ENCODE results near the gene NGFR. TPM values are rescaled to one million over a fixed set of nuclear protein-coding genes. Genes with fewer than 3 reads are reported as not detected.
A peak's percentile ranks its signal among the peaks of the same experiment; 100 is the strongest.

NGFR gene
- total and polyA plus RNA-seq, 3 experiments from 2014 or later: 0.07 to 0.37 (median 0.15) TPM

DNA sequence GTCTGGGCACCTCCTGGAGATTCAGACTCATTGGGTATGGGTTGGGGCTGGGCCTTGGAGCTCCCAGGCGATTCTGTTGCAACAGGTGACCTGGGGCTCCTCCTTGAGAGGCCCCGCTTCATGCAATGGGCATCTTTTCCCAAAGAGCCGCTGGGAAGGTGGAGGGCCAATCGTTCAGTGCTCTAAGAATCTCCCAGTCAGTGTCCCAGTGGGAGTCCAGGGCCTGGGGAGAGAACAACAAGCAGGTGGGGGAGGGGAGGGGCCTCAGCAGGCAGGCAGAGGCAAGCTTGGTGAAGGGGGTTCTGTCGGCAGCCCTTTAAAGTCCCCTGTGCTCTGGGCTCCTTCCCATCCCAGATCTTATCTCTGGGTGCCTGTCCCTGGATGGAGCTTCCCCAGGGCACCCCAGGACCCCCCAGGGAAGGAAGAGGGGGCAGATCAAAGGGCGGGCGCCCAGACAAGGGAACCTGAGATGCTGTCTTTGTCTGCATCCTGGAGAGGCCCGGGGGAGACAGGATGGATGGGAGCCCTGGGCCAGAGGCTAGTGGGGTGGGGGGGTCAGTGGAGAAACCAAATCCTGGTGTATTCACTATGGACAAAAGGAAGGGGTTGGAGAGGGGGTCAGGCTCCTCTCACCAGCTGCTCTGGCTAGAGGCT is 50.0 kb downstream of the NGFR start:
- no peak overlapping the region for H3K4me3 ChIP-seq (ENCODE audit: low read length)
- peaks cover 12 to 32% of the 10 kb centered on the region in 2 donors for H3K27me3 Mint-ChIP-seq
- no peak for DNase-seq
- H3K4me1 Mint-ChIP-seq: no peaks in the 10 kb centered on the region
- no peaks in the 10 kb centered on the region for H3K4me1 ChIP-seq (ENCODE audit: insufficient read depth, low read length)
- POLR2A ChIA-PET: interaction anchor here (0.5 kb wide), 1 partner anchor 20 kb away, joined by 6 read pairs; no protein-coding TSS in a partner anchor
- H3K36me3 ChIP-seq (ENCODE audit: insufficient read depth, low read length): no peaks in the 10 kb centered on the region
- H3K27me3 ChIP-seq (ENCODE audit: insufficient read depth, low read length, poor library complexity, severe bottlenecking): no peaks in the 10 kb centered on the region
- CTCF ChIA-PET: interaction anchor here (3.2 kb wide), 1 partner anchor 11 kb away, joined by 19 read pairs; no protein-coding TSS in a partner anchor
- peaks cover 4 to 20% (median 7%) of the 10 kb centered on the region in 5 donors for H3K9me3 Mint-ChIP-seq
- H3K27ac Mint-ChIP-seq: no peak overlapping the region
- no peak overlapping the region for H3K27ac ChIP-seq (ENCODE audit: low read depth, low read length)
- no peaks in the 10 kb centered on the region for H3K9me3 ChIP-seq (ENCODE audit: low read length)
- peaks cover 0 to 6% (median 0%) of the 10 kb centered on the region in 3 donors for H3K36me3 Mint-ChIP-seq
- H3K4me3 Mint-ChIP-seq: no peak overlapping the region

DNA sequence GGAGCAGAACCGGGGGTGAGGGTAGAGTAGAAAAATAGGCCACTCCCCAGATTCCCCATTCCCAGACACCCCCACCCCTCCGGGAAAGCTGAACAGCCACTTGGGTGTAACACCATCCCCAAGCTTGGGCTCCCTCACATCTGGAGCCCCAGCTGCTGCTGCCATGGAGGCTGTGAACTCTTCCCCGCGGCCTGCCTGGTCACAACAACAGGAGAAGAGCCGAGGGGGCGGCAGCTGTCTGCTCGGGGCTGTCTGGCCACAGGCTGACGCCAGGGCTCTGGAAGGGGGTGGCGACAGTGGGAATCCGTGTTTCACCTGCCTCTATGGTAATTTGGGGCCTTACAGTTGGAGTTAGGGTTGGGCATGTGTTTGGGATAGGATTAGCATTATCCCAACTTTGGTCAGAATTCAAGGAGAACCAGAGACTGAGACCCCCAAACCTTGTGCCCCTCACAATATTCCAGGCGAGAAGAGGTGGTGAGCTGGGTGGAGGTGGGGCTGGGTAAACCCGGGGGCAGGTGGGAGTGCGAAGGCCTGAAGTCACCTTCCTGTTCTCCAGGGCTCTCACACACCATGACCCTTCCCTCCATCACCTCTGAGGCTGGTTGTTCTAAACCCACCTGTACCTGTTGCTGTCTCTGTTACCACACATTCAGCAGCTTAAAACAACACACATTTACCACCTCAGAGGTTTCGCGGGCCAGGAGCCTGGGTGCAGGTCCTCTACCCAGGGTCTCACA is 50.9 kb downstream of the NGFR start:
- H3K4me1 Mint-ChIP-seq: no peaks in the 10 kb centered on the region
- peaks cover 4 to 14% (median 5%) of the 10 kb centered on the region in 5 donors for H3K9me3 Mint-ChIP-seq
- no peak overlapping the region for H3K27ac ChIP-seq (ENCODE audit: low read depth, low read length)
- no peaks in the 10 kb centered on the region for H3K9me3 ChIP-seq (ENCODE audit: low read length)
- H3K4me3 Mint-ChIP-seq: no peak overlapping the region
- H3K4me3 ChIP-seq (ENCODE audit: low read length): no peak overlapping the region
- peaks cover 12 to 32% of the 10 kb centered on the region in 2 donors for H3K27me3 Mint-ChIP-seq
- ChIA-PET CTCF (interaction anchor here (3.2 kb wide), 1 partner anchor 11 kb away, joined by 19 read pairs; no protein-coding TSS in a partner anchor), POLR2A (no interaction called here)
- H3K27me3 ChIP-seq (ENCODE audit: insufficient read depth, low read length, poor library complexity, severe bottlenecking): no peaks in the 10 kb centered on the region
- no peak for DNase-seq
- H3K36me3 ChIP-seq (ENCODE audit: insufficient read depth, low read length): no peaks in the 10 kb centered on the region
- no peak overlapping the region for H3K27ac Mint-ChIP-seq
- H3K36me3 Mint-ChIP-seq: peaks cover 0 to 6% (median 0%) of the 10 kb centered on the region in 3 donors
- no peaks in the 10 kb centered on the region for H3K4me1 ChIP-seq (ENCODE audit: insufficient read depth, low read length)

DNA sequence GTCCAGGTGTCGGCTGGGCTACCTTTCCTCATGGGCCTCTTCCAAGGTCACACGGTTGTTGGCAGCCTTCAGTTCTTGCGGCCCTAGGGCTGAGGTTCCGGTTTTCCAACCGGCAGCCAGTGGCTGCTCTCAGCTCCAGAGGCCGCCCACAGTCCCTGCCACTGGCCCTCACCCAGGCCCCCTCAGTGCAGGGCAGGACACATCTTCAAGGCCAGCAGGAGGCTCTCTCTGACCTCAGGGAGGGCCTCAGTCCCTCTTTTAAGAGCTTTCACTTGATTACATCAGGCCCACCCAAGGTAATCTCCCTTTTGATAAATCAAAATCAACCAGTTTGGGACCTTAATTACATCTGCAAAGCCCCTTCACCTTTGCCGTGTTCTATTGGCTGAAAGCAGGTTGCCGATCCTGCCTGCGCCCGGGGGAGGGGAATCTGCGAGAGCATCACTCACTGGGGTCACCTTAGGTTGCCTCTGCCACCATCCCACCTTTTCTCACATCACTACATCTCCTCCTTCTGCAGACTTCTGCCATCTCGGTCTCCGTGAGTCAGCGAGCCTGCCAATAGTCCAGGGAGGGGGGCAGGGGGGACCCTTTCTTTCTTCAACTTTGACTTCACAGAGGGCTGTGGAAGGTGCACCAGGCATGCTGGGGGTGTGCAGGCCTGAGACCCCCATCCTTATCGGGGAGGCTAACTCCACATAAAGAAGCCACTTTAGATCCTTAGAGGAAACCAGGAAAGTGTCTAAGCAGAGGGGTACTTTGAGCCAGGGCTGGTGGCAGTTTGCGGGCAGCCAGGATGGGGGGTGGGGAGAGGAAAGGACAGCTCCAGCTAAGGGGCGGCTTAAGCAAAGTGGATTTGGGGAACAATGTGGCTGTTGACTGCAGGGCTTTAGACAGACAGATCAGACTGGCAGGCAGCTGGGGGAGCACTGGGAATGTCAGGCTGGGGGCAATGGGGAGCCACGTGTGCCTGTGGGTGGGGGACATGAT is 51.7 kb downstream of the NGFR start:
- Mint-ChIP-seq H3K4me1 (no peaks in the 10 kb centered on the region), H3K27ac (no peak overlapping the region), H3K4me3 (no peak overlapping the region), H3K36me3 (peaks cover 0 to 6% (median 0%) of the 10 kb centered on the region in 3 donors), H3K9me3 (peaks cover 0 to 9% (median 3%) of the 10 kb centered on the region in 5 donors), H3K27me3 (peaks cover 10 to 32% of the 10 kb centered on the region in 2 donors)
- DNase-seq: no peak
- no peaks in the 10 kb centered on the region for H3K9me3 ChIP-seq (ENCODE audit: low read length)
- H3K27me3 ChIP-seq (ENCODE audit: insufficient read depth, low read length, poor library complexity, severe bottlenecking): no peaks in the 10 kb centered on the region
- ChIA-PET POLR2A (no interaction called here), CTCF (interaction anchor here (0.9 to 3.2 kb wide), 2 partner anchors 9 to 10 kb away, joined by 3 to 19 read pairs; no protein-coding TSS in a partner anchor)
- no peak overlapping the region for H3K27ac ChIP-seq (ENCODE audit: low read depth, low read length)
- no peaks in the 10 kb centered on the region for H3K36me3 ChIP-seq (ENCODE audit: insufficient read depth, low read length)
- no peak overlapping the region for H3K4me3 ChIP-seq (ENCODE audit: low read length)
- H3K4me1 ChIP-seq (ENCODE audit: insufficient read depth, low read length): no peaks in the 10 kb centered on the region

DNA sequence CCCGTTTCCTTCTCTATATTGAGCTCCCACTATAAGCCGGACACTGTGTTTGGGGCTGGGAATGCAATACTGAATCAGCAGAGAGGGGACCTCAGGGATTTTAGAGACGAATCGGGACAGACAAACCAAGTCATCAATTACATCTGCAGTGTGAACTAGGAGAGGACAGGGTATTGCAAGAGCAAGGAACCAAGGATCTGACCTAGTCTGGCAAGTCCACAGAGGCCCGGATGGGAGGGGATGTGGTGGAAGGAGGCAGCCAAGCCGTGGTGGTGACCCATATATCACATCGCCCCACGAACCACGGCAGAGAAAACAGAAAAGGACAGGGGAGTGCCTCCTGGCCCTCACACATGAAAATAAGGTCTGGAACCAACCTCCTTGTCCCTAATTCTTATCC is 52.5 kb downstream of the NGFR start:
- Histone ChIP-seq H3K27me3 (ENCODE audit: insufficient read depth, low read length, poor library complexity, severe bottlenecking) (no peaks in the 10 kb centered on the region), H3K36me3 (ENCODE audit: insufficient read depth, low read length) (no peaks in the 10 kb centered on the region), H3K27ac (ENCODE audit: low read depth, low read length) (no peak overlapping the region), H3K9me3 (ENCODE audit: low read length) (no peaks in the 10 kb centered on the region), H3K4me1 (ENCODE audit: insufficient read depth, low read length) (no peaks in the 10 kb centered on the region), H3K4me3 (ENCODE audit: low read length) (no peak overlapping the region)
- Mint-ChIP-seq H3K27ac (no peak overlapping the region), H3K4me1 (no peaks in the 10 kb centered on the region), H3K4me3 (no peak overlapping the region), H3K36me3 (no peaks in the 10 kb centered on the region), H3K27me3 (peaks cover 10 to 25% of the 10 kb centered on the region in 2 donors), H3K9me3 (peaks cover 0 to 4% (median 0%) of the 10 kb centered on the region in 5 donors)
- ChIA-PET POLR2A (no interaction called here), CTCF (interaction anchor here (0.9 kb wide), 1 partner anchor 8 kb away, joined by 3 read pairs; no protein-coding TSS in a partner anchor)
- no peak for DNase-seq

DNA sequence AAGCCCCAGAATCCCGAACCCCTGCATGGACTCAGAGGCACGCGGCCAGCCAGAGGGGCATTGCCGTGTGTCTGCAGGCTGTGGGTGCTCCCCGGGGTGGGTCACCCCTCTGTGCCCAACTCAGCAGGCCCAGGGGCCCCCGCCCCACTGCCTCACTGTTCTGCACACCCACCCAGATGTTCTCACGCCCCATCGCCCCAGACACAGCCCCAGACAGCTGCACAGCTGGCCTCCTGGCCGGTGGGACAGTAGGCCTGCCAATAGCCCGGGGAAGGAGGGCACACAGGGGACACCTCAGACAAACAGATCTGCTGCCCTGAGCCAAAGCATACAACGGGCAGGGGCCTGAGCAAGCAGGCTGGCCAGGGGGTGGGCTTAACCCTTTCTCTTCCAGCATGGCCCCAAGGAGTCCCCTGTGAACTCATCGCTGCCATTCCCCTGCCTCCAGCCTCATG is 53.0 kb downstream of the NGFR start:
- Histone ChIP-seq H3K9me3 (ENCODE audit: low read length) (no peaks in the 10 kb centered on the region), H3K36me3 (ENCODE audit: insufficient read depth, low read length) (no peaks in the 10 kb centered on the region), H3K27ac (ENCODE audit: low read depth, low read length) (no peak overlapping the region), H3K4me3 (ENCODE audit: low read length) (no peak overlapping the region), H3K27me3 (ENCODE audit: insufficient read depth, low read length, poor library complexity, severe bottlenecking) (no peaks in the 10 kb centered on the region), H3K4me1 (ENCODE audit: insufficient read depth, low read length) (no peaks in the 10 kb centered on the region)
- no peak for DNase-seq
- Mint-ChIP-seq H3K27ac (no peak overlapping the region), H3K9me3 (peaks cover 0 to 4% (median 0%) of the 10 kb centered on the region in 5 donors), H3K36me3 (no peaks in the 10 kb centered on the region), H3K27me3 (peaks cover 10 to 25% of the 10 kb centered on the region in 2 donors), H3K4me3 (no peak overlapping the region), H3K4me1 (no peaks in the 10 kb centered on the region)
- ChIA-PET POLR2A (no interaction called here), CTCF (interaction anchor here (0.9 kb wide), 1 partner anchor 8 kb away, joined by 3 read pairs; no protein-coding TSS in a partner anchor)

DNA sequence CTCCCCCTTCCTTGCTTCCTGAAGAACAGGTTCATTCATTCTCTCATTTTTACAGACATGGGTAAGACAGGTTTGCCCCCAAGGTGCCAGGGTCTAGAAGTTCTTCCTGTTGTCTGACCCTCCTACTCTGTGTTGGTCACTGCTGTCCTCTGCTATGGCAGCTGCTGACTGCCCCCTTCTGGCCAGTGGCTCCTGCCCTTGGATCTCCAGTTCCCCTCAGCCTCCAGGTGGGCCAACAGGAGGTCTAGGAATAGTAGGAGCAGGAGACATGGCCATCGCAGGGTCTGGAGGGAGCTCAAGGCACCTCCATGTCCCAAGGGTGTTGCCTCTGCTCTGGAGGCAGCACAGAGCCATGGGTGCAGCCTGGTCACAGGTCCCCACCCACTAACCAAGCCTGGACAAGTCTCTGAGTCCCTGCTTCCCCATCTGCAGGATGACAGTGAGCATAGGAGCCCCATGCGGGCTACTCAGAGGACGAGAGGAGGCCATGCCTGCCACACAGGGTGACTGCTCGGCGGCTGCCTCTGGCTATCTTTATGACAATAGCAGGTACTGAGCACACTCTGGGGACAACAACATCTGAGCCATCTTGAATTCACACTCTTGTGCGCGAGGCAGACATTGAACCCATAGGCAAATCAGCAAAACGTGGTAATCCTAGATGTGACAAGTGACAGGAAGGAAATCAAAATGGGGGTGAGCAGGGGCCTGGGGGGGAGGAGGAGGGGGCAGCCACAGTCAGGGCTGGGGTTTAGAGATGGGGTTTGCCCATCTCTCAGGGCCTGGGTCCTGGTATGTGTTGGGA is 53.6 kb downstream of the NGFR start:
- no peak overlapping the region for H3K27ac ChIP-seq (ENCODE audit: low read depth, low read length)
- no peaks in the 10 kb centered on the region for H3K36me3 ChIP-seq (ENCODE audit: insufficient read depth, low read length)
- no peaks in the 10 kb centered on the region for H3K9me3 ChIP-seq (ENCODE audit: low read length)
- CTCF ChIA-PET: no interaction called here
- H3K4me3 ChIP-seq (ENCODE audit: low read length): no peak overlapping the region
- peak overlapping the region in 2 of 8 donors; percentile 6 to 71 for H3K27ac Mint-ChIP-seq
- DNase-seq: no peak
- H3K4me1 ChIP-seq (ENCODE audit: insufficient read depth, low read length): no peaks in the 10 kb centered on the region
- no peaks in the 10 kb centered on the region for H3K4me1 Mint-ChIP-seq
- H3K36me3 Mint-ChIP-seq: no peaks in the 10 kb centered on the region
- H3K27me3 Mint-ChIP-seq: peaks cover 11 to 22% of the 10 kb centered on the region in 2 donors
- no peaks in the 10 kb centered on the region for H3K27me3 ChIP-seq (ENCODE audit: insufficient read depth, low read length, poor library complexity, severe bottlenecking)
- no peak overlapping the region for H3K4me3 Mint-ChIP-seq
- no peaks in the 10 kb centered on the region for H3K9me3 Mint-ChIP-seq
- POLR2A ChIA-PET: no interaction called here

DNA sequence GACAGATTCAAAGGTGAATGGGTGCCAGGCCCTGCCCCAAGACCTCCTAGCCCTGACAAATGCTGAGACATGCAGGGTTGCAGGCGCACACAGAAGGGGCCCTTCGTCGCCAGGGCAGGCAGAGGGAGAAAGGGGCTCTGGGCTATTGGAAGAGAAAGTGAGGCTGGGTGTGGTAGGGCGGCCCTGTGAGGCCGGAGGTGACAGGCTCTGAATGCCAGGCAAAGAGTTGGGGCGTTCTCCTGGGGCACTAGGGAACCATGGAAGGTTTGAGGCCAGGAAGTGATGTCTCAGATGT is 54.2 kb downstream of the NGFR start:
- Mint-ChIP-seq H3K9me3 (no peaks in the 10 kb centered on the region), H3K27me3 (peaks cover 11 to 19% of the 10 kb centered on the region in 2 donors), H3K4me3 (no peak overlapping the region), H3K36me3 (no peaks in the 10 kb centered on the region), H3K4me1 (no peaks in the 10 kb centered on the region), H3K27ac (peak overlapping the region in 3 of 8 donors; percentile 2 to 47 (median 37))
- Histone ChIP-seq H3K27ac (ENCODE audit: low read depth, low read length) (no peak overlapping the region), H3K36me3 (ENCODE audit: insufficient read depth, low read length) (no peaks in the 10 kb centered on the region), H3K27me3 (ENCODE audit: insufficient read depth, low read length, poor library complexity, severe bottlenecking) (no peaks in the 10 kb centered on the region), H3K9me3 (ENCODE audit: low read length) (no peaks in the 10 kb centered on the region), H3K4me3 (ENCODE audit: low read length) (no peak overlapping the region), H3K4me1 (ENCODE audit: insufficient read depth, low read length) (no peaks in the 10 kb centered on the region)
- CTCF ChIA-PET: no interaction called here
- DNase-seq: no peak
- POLR2A ChIA-PET: no interaction called here

Data from CD8-positive, alpha-beta memory T cell (primary cell).